NCI-H524 (cell line): ENCODE data around the gene AIRE.

Experiments used
- DNase-seq, 2 experiments: peaks; one replicate each; lab custom pipeline; 2025; lab: John Stamatoyannopoulos, UW

AIRE gene

DNA sequence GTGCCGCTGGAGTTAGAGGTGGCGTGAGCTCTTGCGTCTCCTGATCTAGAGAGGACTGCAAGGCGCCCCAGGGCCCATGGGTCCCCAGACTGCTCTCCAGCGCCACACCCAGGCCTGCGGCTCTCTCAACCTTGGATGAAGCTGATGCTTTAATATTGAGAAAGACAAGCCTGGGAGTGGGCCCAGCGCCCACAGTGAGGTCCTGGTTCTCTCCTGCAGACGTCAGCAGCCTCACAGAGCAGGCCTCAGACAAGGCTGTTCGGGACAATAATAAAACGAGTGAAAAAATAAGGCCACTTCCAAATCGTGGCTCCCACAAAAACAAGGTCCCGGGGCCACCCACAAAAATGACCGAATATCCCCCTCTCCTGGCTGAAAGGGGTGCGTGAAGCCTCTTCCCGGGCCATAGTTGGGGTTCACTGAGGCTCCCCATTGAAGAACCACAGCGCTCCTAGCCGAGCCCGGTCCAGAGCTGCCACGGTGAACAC is 18.0 kb upstream of the AIRE start:
- no peak for DNase-seq

DNA sequence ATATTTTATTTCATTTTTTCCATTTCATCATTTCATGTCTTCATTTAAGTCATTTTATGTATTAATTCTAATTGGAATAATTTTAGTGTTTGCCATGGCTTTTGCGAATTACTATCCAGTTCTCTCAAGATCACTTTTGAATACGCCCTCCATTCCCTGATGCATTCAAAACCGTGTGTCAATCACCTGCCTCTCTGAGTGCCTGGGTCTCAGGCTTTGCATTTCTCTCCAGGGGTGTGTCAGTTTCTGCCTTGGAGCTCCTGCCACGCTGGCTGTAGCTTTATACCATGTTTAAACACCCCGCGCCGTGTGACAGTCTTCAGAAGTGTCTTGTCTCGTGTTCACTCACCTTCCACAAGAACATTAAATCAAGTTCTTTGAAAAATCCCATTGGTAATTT is 16.6 kb upstream of the AIRE start:
- DNase-seq, result no peak

DNA sequence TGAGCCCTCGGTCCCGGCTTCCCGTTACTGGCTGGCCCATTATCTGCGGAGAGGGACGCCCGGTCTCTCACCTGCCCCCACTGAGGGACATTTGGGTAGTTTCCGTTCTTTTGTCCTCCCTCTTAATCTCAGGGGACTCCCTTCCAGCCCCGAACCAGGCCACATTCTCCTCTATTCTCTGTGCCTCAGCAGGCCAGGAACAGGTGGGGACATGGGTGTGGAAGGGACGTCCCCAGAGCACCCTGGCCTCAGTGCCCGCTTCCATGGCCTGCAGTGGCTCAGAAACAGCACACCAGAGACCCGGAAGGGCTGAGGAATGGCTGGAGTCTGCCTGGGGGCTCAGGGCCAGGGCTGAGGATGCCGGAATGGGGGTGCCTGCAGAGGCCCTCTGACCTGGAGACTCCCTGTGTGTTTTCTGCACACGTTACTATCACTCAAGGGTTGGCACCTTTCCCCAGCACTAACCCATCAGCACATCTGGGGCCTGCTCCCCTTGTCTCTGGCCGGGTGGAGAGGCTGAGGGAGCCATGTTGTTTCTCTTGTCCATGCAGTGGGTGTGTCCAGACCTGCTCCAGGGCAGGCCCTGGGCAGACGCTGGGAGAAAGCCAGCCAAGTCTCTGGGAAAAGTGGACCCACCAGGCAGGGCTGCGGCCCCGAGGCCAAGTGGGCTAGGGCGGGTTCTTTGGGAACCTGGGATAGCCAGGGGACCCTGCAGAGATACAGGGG is 14.0 kb upstream of the AIRE start:
- no peak for DNase-seq

DNA sequence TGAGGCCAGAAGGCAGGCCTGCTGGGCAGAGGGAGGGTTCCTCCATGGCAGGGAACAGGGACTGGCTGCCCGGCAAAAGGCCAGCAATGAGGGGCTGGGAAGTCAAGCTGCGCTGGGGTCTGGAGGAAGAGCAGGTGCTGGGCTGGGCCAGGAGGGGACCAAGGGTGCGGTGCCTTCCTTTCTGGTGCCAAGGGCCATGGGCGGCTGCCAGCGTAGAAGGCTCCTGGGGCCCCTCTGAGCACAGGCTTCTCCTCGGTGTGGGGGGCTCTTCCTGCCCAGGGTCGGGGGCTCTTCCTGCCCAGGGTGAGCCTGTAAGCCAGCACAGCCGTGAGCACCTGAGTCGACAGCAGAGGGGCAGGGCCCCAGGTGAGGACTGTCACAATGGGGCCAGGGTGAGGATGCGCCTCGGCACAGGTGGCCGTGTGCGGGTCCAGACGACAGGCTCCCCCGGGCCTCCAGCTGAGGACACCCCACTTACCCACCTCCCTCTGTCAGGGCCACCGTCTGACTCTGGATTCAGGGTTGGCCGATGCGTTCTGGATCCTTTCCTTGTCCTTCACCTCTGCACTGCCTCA is 13.3 kb upstream of the AIRE start:
- no peak for DNase-seq

DNA sequence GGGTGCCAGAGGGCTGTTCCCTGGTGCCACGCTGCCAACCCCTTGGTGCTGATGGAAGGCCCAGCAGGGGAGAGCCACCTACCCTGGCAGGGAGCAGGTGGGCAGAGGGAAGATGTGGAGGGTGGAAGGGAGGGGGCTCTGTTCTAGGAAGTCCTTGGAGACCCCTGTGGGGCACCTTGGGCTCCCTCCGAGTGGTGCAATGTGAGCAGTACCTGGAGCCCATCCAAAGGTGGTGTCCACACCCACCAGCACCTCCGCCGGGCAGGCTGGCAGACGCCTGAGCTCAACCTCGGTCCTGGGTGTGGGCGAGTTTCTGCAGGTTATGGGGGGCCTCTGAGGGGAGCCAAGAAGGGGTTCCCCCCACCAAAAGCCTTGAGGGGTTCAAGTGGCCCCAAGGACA is 12.6 kb upstream of the AIRE start:
- no peak for DNase-seq

DNA sequence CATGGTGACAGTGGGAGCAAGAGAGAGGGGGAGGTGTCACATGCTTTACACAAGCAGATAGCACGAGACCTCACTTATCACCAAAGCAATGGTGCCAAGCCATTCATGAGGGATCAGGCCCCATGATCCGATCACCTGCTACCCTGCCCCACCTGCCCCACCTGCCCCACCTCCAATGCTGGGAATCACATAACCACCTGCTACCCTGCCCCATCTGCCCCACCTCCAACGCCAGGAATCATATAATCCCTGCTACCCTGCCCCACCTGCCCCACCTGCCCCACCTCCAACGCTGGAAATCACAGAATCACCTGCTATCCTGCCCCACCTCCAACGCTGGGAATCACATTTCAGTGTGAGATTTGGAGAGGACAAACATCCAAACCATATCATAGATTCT is 10.6 kb upstream of the AIRE start:
- no peak for DNase-seq

DNA sequence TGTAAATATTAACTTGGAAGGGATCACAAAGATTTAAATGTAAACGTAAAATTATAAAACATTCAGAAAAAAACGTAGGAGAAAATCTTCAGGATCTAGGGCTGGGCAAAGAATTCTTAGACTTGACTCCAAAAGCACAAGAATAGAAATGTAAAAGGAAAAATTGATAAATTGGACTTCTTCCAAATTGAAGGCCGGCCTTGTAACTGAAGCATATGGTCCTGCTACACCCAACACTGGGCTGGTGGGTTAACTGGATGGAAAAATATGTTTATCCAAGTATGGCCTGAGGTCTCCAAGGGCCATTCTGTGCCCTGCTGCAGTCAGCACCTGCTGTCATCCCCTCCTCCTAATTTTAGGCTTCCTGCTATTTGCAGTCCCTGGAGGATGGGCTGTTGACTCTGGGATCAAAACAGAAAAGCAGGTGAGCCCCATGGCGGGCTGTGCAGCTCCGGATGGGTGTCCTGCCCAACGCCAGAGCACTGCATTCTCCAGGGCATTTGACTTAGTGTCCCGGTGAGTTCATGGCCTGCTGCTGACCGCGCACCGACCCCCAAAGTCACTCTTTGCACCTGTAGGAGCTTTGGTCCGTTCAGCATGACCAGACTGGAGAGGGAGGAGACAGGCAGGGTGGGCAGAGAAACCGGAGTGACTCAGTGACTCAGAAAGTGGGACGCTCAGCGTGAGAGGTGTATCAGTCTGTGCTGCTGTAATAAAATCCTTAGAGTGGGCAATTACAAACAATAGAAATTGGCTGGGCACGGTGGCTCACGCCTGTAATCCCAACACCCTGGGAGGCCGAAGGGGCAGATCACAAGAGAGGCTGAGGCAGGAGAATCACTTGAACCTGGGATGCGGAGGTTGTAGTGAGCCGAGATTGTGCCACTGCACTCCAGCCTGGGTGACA is 6.1 kb upstream of the AIRE start:
- DNase-seq, result peak; percentile 24 to 74

DNA sequence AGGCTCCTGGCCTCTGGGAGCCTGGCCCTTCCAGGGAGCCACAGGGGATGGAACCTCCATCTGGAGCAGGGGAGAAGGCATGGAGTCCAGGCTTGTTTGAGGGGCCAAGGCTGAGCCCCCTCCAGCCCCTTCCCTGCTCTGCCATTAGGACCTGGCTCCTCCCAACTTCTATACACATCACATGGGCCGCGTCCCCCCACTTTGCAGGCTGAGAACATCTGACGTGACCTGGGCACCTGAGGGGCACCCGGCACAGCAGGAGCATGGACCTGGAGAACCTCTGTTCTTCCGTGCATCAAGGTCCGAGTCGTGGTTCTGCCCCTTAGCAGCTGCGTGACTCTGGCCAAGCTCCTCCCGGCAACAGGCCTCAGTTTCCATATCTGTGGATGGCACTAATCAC is 3.9 kb upstream of the AIRE start:
- no peak for DNase-seq

DNA sequence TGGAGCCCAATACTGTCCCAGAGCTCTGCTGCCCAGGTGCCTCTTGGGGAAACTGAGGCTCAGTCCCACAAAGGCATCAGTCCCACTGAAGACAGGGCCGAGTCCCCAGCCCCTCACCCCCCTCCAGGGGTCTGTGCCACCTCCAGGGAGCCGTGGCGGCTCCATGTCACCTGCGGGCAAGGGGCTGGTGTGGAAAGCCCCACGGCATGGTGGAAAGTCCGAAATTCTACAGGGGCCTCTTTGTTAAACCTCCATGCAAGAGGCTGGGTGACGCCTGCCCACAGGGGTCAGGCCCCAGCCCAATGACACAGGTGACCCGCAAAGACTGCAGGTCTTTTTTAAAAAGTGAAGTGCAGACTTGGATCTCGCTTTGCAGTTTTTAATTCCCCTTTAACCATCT is 3.3 kb upstream of the AIRE start:
- DNase-seq, result no peak

DNA sequence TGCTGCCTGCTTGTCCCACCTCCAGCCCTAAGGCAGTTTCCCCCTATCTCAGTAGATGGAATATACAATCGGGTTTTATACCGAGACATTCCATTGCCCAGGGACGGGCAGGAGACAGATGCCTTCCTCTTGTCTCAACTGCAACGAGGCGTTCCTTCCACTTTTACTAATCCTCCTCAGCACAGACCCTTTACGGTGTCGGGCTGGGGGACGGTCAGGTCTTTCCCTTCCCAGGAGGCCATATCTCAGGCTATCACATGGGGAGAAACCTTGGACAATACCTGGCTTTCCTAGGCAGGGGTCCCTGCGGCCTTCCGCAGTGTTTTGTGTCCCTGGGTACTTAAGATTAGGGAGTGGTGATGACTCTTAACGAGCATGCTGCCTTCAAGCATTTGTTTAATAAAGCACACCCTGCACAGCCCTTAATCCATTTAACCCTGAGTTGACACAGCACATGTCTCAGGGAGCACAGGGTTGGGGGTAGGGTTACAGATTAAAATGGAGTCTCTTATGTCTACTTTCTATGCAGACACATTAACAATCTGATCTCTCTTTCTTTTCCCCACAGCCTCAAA is 2.4 kb upstream of the AIRE start:
- peak; percentile 9 to 63 for DNase-seq

DNA sequence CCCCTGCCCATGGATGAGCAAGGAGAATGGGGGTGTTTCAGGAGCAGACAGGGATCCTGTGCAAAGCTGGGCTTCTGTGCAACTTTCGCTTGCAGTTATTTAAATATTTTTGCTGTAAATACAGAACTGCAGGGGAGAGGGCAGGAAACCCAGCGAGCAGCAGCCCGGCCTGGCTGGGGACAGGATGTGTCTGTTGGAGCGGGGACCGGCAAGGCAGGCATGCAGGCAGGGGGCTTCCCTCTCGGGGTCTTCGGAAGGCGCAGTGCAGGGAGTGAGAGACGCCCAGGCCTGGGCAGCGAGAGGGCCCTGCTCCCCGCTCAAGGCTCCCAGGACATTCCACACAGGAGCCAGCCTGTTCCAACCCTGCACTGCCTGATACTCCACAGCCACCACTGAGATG is 1.7 kb upstream of the AIRE start:
- DNase-seq, result no peak

DNA sequence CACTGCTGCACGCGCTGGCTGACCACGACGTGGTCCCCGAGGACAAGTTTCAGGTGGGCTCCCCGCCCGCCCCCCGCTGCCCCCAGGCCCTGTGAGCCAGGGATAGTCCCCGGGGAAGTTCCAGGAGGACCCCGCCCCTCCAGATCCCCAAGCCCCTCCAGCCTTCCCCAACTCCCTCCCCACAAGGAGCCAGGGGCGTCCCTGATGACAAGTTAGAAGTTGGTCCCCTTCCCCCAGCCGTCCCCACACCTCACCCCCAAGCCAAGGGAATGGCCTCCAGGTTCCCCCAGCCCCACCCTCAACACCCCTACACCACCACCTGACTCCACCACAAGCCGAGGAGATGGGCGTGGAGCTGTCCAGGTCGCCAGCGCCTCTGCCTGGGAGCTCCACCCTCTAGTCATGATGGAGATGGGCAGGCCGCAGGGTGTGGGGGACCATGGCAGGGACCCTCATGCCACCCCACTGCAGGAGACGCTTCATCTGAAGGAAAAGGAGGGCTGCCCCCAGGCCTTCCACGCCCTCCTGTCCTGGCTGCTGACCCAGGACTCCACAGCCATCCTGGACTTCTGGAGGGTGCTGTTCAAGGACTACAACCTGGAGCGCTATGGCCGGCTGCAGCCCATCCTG is 525 bp downstream of the AIRE start:
- DNase-seq, result no peak

DNA sequence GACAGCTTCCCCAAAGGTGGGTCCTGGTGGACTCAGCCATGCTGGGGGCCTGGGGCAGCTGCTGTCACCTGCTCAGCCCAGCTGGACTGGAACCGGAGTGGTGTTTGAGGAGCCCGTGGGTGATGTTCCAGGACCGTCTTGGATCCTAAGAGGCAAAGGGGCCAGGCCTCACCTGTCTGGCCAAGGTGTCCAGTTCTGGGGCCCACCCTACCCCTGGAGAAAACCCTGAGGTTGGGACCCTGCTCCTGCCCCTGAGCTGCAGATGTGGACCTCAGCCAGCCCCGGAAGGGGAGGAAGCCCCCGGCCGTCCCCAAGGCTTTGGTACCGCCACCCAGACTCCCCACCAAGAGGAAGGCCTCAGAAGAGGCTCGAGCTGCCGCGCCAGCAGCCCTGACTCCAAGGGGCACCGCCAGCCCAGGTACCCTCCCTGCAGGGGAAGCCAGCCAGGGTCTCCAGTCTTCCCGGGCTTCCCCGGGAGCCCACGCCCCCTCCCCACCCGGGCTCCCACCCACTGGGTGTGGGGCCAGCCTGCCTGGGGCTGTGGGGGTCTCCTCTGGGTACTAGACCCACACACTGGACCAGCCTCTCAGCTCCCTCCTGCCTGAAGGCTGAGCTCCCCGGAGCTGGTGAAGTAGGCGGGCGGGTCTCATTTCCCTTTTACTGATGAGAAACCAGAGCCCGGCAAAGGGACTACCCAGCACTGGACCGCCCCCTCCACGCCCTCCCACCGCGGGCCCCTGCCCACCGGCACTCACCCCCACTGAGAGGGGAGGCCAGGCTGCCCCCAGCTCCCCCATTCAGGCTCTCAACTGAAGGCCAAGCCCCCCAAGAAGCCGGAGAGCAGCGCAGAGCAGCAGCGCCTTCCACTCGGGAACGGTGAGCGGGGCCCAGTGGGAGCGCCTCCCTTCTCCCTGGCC is 1.3 kb downstream of the AIRE start:
- no peak for DNase-seq

DNA sequence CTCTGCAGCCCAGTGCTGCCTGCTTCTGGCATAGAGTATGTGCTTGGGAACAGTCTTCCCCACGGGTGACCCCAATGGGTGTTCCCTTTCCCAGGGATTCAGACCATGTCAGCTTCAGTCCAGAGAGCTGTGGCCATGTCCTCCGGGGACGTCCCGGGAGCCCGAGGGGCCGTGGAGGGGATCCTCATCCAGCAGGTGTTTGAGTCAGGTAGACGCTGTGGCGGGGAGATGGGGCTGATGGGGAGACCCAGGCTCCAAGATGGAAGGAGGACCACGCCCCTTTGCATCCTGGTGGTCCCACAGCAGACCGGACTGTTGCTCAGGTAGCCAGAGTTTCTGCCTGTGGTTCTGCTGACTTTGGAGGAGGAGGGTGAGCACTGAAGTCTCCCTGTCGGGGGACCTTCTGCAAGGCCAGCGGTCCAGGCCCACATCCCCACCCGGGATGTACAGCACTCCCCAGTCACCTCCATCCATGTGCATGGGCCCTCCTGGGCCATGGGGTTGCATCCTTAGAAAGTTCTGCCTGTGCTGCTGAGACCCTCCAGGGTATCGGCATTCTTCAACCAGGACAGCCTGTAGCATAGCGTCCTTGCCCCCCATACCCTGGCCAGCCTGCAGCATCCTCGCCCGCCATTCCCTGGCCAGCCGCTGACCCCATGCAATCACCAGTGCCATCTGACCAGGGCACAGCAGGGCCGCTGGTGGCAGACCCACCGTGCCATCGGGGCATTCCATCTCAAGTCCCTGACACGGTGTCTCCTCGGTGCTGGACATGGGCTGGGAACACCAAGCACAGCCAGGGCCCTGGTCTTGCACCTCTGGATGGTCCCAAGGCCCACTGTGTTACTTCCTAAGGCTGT is 2.8 kb downstream of the AIRE start:
- no peak for DNase-seq

DNA sequence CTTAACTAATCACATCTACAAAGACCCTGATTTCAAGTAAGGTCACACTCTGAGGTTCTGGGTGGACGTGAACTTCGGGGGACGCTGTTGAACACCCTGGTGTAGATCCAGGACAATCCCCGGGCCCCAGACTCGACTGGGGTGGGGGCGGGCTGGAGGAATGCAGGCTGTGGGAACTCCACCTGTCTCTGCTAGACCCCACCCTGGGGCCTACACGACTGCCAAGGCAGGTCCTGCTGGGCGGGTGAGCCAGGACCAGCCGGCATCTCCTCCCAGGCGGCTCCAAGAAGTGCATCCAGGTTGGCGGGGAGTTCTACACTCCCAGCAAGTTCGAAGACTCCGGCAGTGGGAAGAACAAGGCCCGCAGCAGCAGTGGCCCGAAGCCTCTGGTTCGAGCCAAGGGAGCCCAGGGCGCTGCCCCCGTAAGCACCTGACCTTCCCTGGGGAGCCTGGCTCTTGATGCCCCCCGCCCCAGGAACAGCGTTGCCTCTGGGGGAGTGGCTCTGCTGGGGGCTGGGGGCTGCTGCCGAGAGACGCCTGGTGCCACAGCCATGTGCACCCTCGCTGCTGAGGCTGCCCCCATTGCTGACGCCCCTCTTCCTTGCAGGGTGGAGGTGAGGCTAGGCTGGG is 3.8 kb downstream of the AIRE start:
- no peak for DNase-seq

DNA sequence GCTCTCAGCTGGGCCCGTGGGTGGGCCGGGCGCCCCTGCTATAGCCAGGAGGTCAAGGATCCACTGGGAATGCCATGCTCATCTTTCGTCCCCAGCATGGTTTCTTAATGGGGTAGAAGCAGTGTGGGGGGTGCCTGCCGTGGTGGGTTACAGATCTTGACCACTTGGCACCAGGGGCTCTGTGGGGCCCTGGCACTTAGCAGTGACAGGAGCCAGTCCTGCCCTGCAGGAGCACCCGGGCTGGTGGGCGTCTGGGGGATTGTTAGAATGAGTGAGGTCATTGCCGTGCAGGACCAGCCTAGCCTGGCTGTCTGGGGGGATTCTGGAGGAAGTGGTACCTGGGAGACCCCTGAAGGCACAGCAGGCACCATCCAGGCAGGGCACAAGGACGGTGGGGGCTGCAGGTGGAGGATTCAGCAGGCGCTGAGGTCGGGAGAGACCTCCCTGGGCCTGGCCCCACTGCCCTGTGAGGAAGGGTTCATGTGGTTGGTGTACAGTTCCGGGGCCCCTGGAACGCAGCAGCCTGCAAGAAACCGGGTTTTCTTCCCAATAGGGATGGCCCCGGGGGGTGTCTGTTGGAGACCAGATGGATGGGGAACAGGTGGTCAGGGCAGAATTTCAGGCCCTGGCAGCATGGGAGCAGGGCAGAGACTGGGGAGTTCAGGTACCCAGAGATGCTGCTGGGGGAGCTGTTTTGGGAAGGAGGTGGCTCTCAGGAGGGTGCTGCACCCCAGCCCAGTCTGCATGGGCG is 4.8 kb downstream of the AIRE start:
- DNase-seq, result peak in 1 of 2 experiments; percentile 31

DNA sequence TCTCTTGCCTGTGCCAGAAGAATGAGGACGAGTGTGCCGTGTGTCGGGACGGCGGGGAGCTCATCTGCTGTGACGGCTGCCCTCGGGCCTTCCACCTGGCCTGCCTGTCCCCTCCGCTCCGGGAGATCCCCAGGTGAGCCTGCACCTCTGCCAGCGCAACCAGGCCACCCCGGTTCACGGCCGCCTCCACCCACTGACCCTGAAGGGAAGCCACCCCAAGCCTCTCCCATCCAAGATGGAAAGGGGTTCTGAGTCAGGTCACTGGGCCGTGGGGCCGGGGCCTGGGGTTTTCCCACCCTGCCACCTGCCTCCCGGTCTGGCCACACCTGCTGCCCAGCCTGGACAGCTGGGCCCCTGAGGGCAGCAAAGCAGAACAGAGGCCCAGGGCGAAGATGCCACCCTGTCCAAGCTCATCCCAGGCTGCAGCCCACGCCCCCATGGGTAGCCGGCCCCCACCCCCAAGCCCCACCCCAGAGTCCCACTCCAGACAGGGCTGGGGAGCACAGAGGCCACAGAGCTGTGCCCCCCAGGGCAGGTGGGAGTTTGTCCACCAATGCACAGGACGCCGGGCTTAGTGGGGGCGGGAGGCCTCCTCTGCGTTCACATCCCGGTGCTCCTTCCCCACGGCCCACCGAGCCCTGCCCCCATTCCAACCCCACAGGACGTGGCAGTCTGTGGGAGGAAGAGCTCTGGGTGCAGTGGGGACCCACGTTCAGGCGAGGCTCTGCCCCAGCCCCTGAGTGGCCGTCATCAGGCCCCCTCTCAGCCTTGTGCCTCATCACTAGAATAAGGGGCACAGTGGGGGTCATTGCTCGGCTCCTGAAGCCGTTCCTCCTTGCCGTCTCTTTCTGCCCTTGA is 5.6 kb downstream of the AIRE start:
- DNase-seq, result no peak
